Nephron progenitor cell (in vitro differentiated cells): ENCODE data around the gene GORASP1.

ENCODE experiments used
- DNase-seq: peaks from one replicate; pipeline ENCODE4 v3.0.0; 2021
- H3K27ac Mint-ChIP-seq: 2 replicates; pipeline ENCODE4 v1.8.0; 2021; ENCODE audit warnings: mild to moderate bottlenecking, moderate library complexity, mixed read lengths
- H3K27me3 Mint-ChIP-seq: 2 replicates; pipeline ENCODE4 v1.8.0; 2021; ENCODE audit warnings: mild to moderate bottlenecking, low read depth, mixed read lengths; ENCODE audit not compliant: poor library complexity
- H3K36me3 Mint-ChIP-seq: 2 replicates; pipeline ENCODE4 v1.8.0; 2021; ENCODE audit warnings: low read depth, mixed read lengths
- H3K4me1 Mint-ChIP-seq: 2 replicates; pipeline ENCODE4 v1.8.0; 2021; ENCODE audit warnings: mixed read lengths
- H3K4me3 Mint-ChIP-seq: 2 replicates; pipeline ENCODE4 v1.8.0; 2021; ENCODE audit warnings: mild to moderate bottlenecking, moderate library complexity, mixed read lengths
- H3K9me3 Mint-ChIP-seq: 2 replicates; pipeline ENCODE4 v1.8.0; 2021; ENCODE audit warnings: mild to moderate bottlenecking, moderate library complexity, mixed read lengths
- TF ChIP-seq, protein P1 (sequence below): fragments of 200-600 bp; sonication (generic); IDR thresholded peaks from 2 replicates; pipeline ENCODE4 v1.5.0; 2021; ENCODE audit warnings: antibody characterized with exemption

The GORASP1 gene

GRCh38 chr3:39107388-39108199 is at the start of gene GORASP1, which contains the start of gene TTC21A:
Gene GORASP1 (minus strand): TSS chr3:39107627. CDS start chr3:39107541, 86 bp downstream.
Gene TTC21A (plus strand): TSS chr3:39107680. CDS start chr3:39107838, 158 bp downstream.
- H3K9me3 Mint-ChIP-seq = no peaks in the 10 kb centered on the region
- peaks cover 46% of the 10 kb centered on the region for H3K4me1 Mint-ChIP-seq
- DNase-seq = peak; percentile 82

DNA sequence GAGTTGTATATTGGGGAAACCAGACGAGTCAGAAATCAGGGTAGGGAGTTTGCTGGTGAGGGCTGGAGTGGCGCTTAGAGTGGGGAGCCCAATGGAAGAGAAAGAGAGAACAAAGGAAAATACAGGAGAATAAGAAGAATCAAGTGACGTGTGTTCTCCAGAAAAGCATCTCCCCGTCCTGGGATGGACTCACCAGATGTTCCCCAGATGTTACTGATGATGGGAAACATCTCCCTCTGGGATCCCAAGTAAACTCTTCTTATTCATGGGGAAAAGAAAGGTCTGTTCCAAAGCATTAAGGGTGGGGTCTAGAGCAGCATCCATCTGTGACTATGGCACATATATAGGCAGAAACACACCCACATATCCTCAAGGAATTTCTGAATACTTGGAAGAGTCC is 49.0 kb upstream of the GORASP1 start:
- H3K36me3 Mint-ChIP-seq = no peaks in the 10 kb centered on the region
- TF ChIP-seq, protein P1, sequence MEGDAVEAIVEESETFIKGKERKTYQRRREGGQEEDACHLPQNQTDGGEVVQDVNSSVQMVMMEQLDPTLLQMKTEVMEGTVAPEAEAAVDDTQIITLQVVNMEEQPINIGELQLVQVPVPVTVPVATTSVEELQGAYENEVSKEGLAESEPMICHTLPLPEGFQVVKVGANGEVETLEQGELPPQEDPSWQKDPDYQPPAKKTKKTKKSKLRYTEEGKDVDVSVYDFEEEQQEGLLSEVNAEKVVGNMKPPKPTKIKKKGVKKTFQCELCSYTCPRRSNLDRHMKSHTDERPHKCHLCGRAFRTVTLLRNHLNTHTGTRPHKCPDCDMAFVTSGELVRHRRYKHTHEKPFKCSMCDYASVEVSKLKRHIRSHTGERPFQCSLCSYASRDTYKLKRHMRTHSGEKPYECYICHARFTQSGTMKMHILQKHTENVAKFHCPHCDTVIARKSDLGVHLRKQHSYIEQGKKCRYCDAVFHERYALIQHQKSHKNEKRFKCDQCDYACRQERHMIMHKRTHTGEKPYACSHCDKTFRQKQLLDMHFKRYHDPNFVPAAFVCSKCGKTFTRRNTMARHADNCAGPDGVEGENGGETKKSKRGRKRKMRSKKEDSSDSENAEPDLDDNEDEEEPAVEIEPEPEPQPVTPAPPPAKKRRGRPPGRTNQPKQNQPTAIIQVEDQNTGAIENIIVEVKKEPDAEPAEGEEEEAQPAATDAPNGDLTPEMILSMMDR = no peak
- H3K27me3 Mint-ChIP-seq = peaks cover 13% of the 10 kb centered on the region
- no peak for DNase-seq
- no peaks in the 10 kb centered on the region for H3K9me3 Mint-ChIP-seq
- no peak overlapping the region for H3K4me3 Mint-ChIP-seq
- peak overlapping the region; percentile 40 for H3K27ac Mint-ChIP-seq
- peaks cover 49% of the 10 kb centered on the region for H3K4me1 Mint-ChIP-seq

More at GRCh38 chr3:39107388-39108199, at the start of gene GORASP1, which contains the start of gene TTC21A:
- TF ChIP-seq, protein P1 = no peak
- no peaks in the 10 kb centered on the region for H3K27me3 Mint-ChIP-seq
- peak within 1 kb of the TSS; percentile 91 for H3K27ac Mint-ChIP-seq
- H3K4me3 Mint-ChIP-seq = peak within 1 kb of the TSS; percentile 95
- H3K36me3 Mint-ChIP-seq = peaks cover 4% of the 10 kb centered on the region

GRCh38 chr3:39154280-39155021 is 47.0 kb upstream of the GORASP1 start:
- peak overlapping the region; percentile 87 for H3K4me3 Mint-ChIP-seq
- no peaks in the 10 kb centered on the region for H3K36me3 Mint-ChIP-seq
- H3K9me3 Mint-ChIP-seq = no peaks in the 10 kb centered on the region
- peaks cover 69% of the 10 kb centered on the region for H3K4me1 Mint-ChIP-seq
- H3K27ac Mint-ChIP-seq = peak overlapping the region; percentile 99
- H3K27me3 Mint-ChIP-seq = peaks cover 13% of the 10 kb centered on the region
- TF ChIP-seq, protein P1 = no peak
- peak; percentile 49 for DNase-seq

DNA sequence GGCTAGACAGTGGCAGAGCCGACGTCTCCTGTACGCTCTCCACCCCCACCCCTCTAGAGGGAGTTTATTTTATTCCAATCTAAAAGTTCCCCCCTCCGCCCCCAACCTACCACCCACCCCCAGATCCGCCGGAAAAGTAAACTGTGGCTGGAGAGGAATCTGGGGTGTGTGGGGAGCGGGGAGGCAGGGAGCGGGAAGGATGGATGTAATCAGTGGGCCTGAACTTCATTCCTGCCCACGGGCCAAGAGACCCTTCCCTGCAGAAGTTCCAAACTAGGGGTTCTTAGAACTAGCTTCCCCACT is 46.5 kb upstream of the GORASP1 start:
- Mint-ChIP-seq H3K27me3 (peaks cover 13% of the 10 kb centered on the region), H3K4me1 (peaks cover 72% of the 10 kb centered on the region), H3K36me3 (no peaks in the 10 kb centered on the region), H3K4me3 (peak overlapping the region; percentile 87), H3K27ac (peak overlapping the region; percentile 99), H3K9me3 (no peaks in the 10 kb centered on the region)
- no peak for DNase-seq
- TF ChIP-seq, protein P1 = no peak

DNA sequence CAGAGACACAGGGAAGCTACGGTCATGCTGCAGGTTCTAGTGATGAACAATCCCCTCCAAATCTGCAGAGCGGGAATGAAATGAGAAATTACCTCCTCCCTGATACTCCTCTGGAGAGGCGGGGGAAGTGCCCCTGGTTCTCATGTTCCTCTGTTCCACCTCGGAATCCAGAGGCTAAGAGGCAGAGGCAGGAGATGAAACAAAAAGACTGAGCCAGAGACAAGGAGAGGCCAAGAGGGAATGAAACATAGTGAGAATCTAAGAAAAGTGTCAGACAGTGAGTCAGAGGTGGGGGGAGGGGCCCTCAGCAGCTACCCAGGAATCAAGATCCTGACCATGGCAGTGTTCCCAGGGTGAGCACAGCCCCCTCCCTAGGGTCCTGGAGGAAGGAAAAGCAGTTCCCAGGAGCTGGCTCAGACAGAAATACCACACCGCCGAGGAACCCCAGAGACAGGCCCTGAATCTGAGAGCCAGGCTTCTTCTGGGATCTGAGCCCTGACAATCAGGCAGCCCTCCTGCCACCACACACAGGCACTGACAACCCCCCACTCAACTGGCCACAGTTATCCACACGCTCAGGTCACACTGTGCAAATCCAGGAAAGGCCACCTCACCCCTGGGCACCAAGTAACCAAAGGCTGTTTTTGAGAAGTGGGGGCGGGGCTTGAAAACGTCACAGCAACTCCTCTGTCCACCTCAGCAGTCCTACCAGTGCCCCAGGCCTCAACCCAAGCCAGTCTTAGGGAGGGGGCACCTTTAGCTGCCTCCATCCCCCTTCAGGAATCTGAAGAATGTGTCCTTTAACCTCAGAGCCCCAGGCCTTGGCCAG is 43.6 kb upstream of the GORASP1 start:
- H3K4me3 Mint-ChIP-seq = peak overlapping the region; percentile 95
- peaks cover under 1% of the 10 kb centered on the region for H3K36me3 Mint-ChIP-seq
- H3K4me1 Mint-ChIP-seq = peaks cover 85% of the 10 kb centered on the region
- no peaks in the 10 kb centered on the region for H3K9me3 Mint-ChIP-seq
- TF ChIP-seq, protein P1 = no peak
- peak; percentile 65 for DNase-seq
- H3K27ac Mint-ChIP-seq = peak overlapping the region; percentile 99
- peaks cover 8% of the 10 kb centered on the region for H3K27me3 Mint-ChIP-seq
